ENCODE data around the gene COL20A1.
A peak's percentile ranks its signal among the peaks of the same experiment; 100 is the strongest.

Gene COL20A1

DNA sequence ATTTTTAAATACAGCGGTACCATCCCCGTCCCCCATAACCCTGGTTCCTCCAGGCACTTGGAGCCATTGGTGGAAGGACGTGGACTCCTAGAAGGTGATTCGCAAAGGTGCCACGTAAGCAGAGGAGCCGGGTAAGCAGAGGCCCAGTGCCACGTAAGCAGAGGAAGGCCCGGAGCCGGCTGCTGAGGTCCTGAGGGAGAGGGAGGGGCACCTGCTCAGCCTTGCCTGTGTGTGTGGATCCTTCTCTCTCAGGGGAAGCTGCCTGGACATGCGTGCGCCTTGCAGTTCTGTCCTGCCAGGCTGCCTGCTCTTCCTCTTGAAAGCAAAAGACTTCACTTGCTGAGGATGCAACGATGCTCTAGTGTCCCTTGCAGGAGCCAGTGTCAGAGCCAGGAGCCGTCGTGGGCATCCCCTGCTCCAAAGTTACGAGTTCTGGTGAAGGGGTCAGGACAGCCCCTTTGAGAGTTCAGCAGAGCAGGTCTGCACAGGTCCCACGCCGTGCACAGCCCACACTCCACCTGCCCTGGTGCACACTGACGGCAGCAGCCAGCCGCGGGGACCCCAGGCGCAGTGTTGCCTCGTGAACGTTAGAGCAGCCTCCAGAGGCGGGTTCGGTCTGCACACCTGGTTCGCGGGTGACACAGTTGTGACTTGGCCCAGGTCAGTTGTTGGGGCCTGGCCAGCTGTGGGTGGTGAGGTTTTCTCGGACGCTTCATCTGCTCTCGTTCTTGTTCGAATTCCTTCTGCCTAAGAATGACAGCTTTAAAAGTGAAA lies 36.9 kb upstream of the COL20A1 start:
- ATAC-seq (replicated peaks) (peak in 1 of 2 donors; percentile 16), DNase-seq (no peak)
- H3K27ac Mint-ChIP-seq, result no peak overlapping the region
- no peak overlapping the region for H3K4me3 Mint-ChIP-seq
- H3K27me3 Mint-ChIP-seq, result peaks cover 70 to 88% of the 10 kb centered on the region in 2 donors
- H3K4me1 Mint-ChIP-seq, result peaks cover 10 to 17% of the 10 kb centered on the region in 2 donors
- H3K36me3 Mint-ChIP-seq, result no peaks in the 10 kb centered on the region
- no peaks in the 10 kb centered on the region for H3K9me3 Mint-ChIP-seq

DNA sequence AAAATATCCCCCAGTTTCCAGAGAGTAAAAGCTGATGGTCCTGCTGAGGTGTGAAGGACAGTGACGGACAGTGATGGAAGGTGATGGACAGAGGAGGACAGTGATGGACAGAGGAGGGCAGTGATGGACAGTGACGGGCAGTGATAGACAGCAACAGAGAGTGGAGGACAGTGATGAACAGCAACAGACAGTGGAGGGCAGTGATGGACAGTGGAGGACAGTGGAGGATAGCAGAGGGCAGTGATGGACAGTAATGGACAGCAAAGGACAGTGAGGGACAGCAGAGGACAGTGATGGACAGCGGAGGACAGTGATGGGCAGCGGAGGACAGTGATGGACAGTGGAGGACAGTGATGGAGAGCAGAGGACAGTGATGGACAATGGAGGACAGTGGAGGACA lies 36.0 kb upstream of the COL20A1 start:
- DNase-seq (no peak), ATAC-seq (replicated peaks) (no peak)
- H3K4me3 Mint-ChIP-seq, result no peak overlapping the region
- peaks cover 72 to 91% of the 10 kb centered on the region in 2 donors for H3K27me3 Mint-ChIP-seq
- no peaks in the 10 kb centered on the region for H3K36me3 Mint-ChIP-seq
- peak overlapping the region; percentile 37 for H3K27ac Mint-ChIP-seq
- H3K9me3 Mint-ChIP-seq, result no peaks in the 10 kb centered on the region
- peaks cover 8 to 17% of the 10 kb centered on the region in 2 donors for H3K4me1 Mint-ChIP-seq

- Mint-ChIP-seq H3K9me3 (no peaks in the 10 kb centered on the region), H3K4me3 (no peak overlapping the region), H3K27me3 (peaks cover 70 to 91% of the 10 kb centered on the region in 2 donors), H3K27ac (no peak overlapping the region), H3K4me1 (peaks cover 9 to 18% of the 10 kb centered on the region in 2 donors), H3K36me3 (no peaks in the 10 kb centered on the region)
- ATAC-seq (replicated peaks) (no peak), DNase-seq (no peak)
These were observed 35.4 kb upstream of the COL20A1 start for GRCh38 chr20:63257629-63258028.

DNA sequence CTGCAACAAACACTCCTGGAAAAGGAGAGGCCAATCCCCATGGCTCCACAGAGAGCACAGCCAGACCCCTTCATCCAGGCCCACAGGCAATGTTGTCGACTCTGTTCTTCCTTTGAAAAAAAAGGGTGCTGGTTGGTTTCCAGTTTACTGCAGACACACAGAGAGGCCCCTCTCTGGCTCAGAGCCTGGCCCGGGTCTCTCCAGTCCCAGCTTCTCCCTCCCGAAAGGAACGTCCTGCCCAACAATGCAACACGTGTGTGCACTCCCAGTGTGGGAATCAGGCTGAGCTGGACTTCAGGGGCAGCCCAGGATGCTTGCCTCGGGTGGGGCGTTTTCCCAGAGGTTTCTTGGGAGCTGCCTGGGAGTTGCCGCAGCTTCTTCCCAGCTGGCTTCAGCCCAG lies 34.2 kb upstream of the COL20A1 start:
- Mint-ChIP-seq H3K27ac (no peak overlapping the region), H3K4me3 (no peak overlapping the region), H3K36me3 (no peaks in the 10 kb centered on the region), H3K9me3 (no peaks in the 10 kb centered on the region), H3K4me1 (peaks cover 4 to 7% of the 10 kb centered on the region in 2 donors), H3K27me3 (peaks cover 72 to 92% of the 10 kb centered on the region in 2 donors)
- ATAC-seq (replicated peaks) (no peak), DNase-seq (no peak)

DNA sequence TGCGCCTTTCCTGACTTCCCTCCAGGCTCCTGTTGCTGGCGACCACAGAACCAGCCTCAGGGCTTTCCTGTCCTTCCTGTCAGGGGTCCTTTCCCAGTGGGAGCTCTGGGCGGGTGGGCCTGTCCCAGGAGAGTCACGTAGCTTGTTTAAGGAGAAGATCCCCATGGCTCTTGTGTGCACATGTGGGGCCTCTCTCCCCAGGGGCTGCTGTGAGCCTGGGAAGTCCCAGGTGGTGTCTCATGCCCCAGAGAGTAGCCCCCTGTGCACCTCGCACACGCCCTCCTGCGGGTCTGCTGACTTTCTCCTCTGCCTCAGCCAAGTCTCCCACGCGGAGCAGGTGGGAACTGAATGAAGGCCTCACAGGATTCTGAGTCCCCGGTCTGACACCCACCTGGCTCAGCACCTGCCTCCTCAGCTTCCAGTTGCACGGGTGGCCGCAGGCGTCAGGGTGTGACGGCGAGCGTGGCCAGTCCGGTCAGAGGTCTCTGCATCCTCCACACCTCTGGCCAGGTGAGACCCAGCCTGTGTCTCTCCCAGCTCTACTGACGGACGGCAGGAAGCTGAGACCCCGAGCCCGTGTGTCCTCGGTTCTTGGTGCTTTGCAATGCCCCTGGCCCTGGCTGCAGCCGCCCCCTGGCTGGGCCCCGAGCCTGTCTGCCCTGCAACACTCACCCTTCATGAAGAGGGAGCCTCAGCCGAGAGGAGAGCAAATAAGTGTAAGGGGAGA lies 33.1 kb upstream of the COL20A1 start:
- Mint-ChIP-seq H3K4me1 (peaks cover 1 to 6% of the 10 kb centered on the region in 2 donors), H3K9me3 (no peaks in the 10 kb centered on the region), H3K27ac (no peak overlapping the region), H3K27me3 (peaks cover 79 to 99% of the 10 kb centered on the region in 2 donors), H3K4me3 (no peak overlapping the region), H3K36me3 (no peaks in the 10 kb centered on the region)
- DNase-seq (no peak), ATAC-seq (replicated peaks) (no peak)

- no peaks in the 10 kb centered on the region for H3K36me3 Mint-ChIP-seq
- H3K27me3 Mint-ChIP-seq, result peaks cover 73 to 97% of the 10 kb centered on the region in 2 donors
- H3K4me1 Mint-ChIP-seq, result peaks cover 1 to 6% of the 10 kb centered on the region in 2 donors
- DNase-seq (no peak), ATAC-seq (replicated peaks) (no peak)
- no peak overlapping the region for H3K4me3 Mint-ChIP-seq
- H3K9me3 Mint-ChIP-seq, result no peaks in the 10 kb centered on the region
- no peak overlapping the region for H3K27ac Mint-ChIP-seq
These were observed 32.5 kb upstream of the COL20A1 start for GRCh38 chr20:63260521-63260920.

DNA sequence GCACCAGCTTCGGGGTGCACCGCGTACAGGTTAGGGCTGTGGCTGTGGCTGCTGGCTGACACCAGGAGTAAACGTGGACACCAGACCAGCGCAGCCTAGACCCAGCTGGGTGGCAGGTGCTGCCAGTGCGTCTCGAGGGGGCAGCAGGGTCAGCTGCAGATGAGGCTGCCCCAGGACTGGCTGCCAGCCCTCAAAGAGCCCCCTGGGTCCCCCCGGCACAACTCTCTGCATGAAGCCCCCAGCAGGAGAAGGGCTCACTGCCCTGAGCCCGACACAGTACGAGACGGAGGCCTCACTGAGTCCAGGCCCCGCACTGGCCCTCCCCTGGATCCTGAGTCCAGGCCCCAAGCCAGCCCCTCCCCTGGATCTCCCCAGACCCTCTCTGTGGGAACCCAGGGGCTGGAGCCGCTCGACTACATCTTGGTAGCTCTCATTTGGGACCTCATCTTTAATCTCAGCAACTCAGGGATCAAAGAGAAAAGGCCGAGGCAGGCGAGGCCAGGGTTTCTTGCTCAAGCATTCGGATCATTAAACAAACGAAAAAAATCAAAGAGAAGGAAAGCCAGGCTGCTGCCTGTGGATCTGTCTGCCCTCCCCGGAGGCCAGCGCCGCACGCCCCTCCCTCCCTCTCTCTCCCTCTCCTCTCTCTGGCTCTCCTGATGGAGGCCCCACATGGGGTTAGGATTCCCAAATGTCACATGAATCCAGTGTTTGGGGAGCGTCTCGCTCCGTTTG lies 31.8 kb upstream of the COL20A1 start:
- Mint-ChIP-seq H3K4me1 (peaks cover 1 to 6% of the 10 kb centered on the region in 2 donors), H3K4me3 (no peak overlapping the region), H3K9me3 (no peaks in the 10 kb centered on the region), H3K36me3 (no peaks in the 10 kb centered on the region), H3K27me3 (peaks cover 65 to 90% of the 10 kb centered on the region in 2 donors), H3K27ac (no peak overlapping the region)
- DNase-seq, result no peak
- ATAC-seq (replicated peaks), result no peak

GRCh38 chr20:63261795-63262528 lies 31.0 kb upstream of the COL20A1 start:
- ATAC-seq (replicated peaks), result no peak
- H3K27ac Mint-ChIP-seq, result no peak overlapping the region
- DNase-seq, result no peak
- no peaks in the 10 kb centered on the region for H3K36me3 Mint-ChIP-seq
- H3K27me3 Mint-ChIP-seq, result peaks cover 58 to 84% of the 10 kb centered on the region in 2 donors
- no peaks in the 10 kb centered on the region for H3K9me3 Mint-ChIP-seq
- H3K4me3 Mint-ChIP-seq, result no peak overlapping the region
- H3K4me1 Mint-ChIP-seq, result peaks cover 1 to 6% of the 10 kb centered on the region in 2 donors

- Mint-ChIP-seq H3K27ac (no peak overlapping the region), H3K4me1 (peaks cover 1 to 6% of the 10 kb centered on the region in 2 donors), H3K27me3 (peaks cover 49 to 84% of the 10 kb centered on the region in 2 donors), H3K36me3 (no peaks in the 10 kb centered on the region), H3K9me3 (no peaks in the 10 kb centered on the region), H3K4me3 (no peak overlapping the region)
- no peak for ATAC-seq (replicated peaks)
- DNase-seq, result no peak
These were observed 30.1 kb upstream of the COL20A1 start for GRCh38 chr20:63262836-63263235.

GRCh38 chr20:63264000-63264399 lies 29.0 kb upstream of the COL20A1 start:
- Mint-ChIP-seq H3K9me3 (no peaks in the 10 kb centered on the region), H3K27me3 (peaks cover 43 to 79% of the 10 kb centered on the region in 2 donors), H3K36me3 (no peaks in the 10 kb centered on the region), H3K4me3 (no peak overlapping the region), H3K4me1 (peaks cover 1 to 6% of the 10 kb centered on the region in 2 donors), H3K27ac (no peak overlapping the region)
- DNase-seq, result no peak
- ATAC-seq (replicated peaks), result no peak

- Mint-ChIP-seq H3K27ac (peak overlapping the region; percentile 11), H3K27me3 (peaks cover 38 to 74% of the 10 kb centered on the region in 2 donors), H3K4me1 (peaks cover 1 to 6% of the 10 kb centered on the region in 2 donors), H3K36me3 (no peaks in the 10 kb centered on the region), H3K4me3 (no peak overlapping the region), H3K9me3 (no peaks in the 10 kb centered on the region)
- no peak for ATAC-seq (replicated peaks)
- DNase-seq, result no peak
These were observed 28.5 kb upstream of the COL20A1 start for GRCh38 chr20:63264519-63264918.

- Mint-ChIP-seq H3K4me3 (no peak overlapping the region), H3K27ac (no peak overlapping the region), H3K27me3 (peaks cover 28 to 59% of the 10 kb centered on the region in 2 donors), H3K9me3 (no peaks in the 10 kb centered on the region), H3K4me1 (peaks cover 1 to 6% of the 10 kb centered on the region in 2 donors), H3K36me3 (no peaks in the 10 kb centered on the region)
- ATAC-seq (replicated peaks) (no peak), DNase-seq (no peak)
These were observed 27.0 kb upstream of the COL20A1 start for GRCh38 chr20:63265891-63266515.

- ATAC-seq (replicated peaks) (no peak), DNase-seq (no peak)
- Mint-ChIP-seq H3K9me3 (no peaks in the 10 kb centered on the region), H3K4me1 (peaks cover 4 to 10% of the 10 kb centered on the region in 2 donors), H3K36me3 (no peaks in the 10 kb centered on the region), H3K27me3 (peaks cover 17 to 42% of the 10 kb centered on the region in 2 donors), H3K27ac (no peak overlapping the region), H3K4me3 (no peak overlapping the region)
These were observed 25.3 kb upstream of the COL20A1 start for GRCh38 chr20:63267691-63268090.

All from stimulated activated naive B cell treated with anti-CD40 and anti-IgM and Interleukin-4, amounts not matched to agents 10 μg/mL and 1 μg/mL and 100 μg/mL, for 72 hours (primary cell).